Cardiac fibroblast (primary cell): ENCODE data around the gene TIMP2.
A peak's percentile ranks its signal among the peaks of the same experiment; 100 is the strongest.

Experiments
- DNase-seq, 2 donors: peaks; one replicate each; pipeline versions ENCODE4 v3.0.0 to v3.0.0-alpha.2; 2010; ENCODE audit warnings: low read depth in 2 of 2
- H3K4me3 ChIP-seq, 2 donors: replicated peaks in 1 of 2; 1 replicate in 1 of 2; 2 replicates in 1 of 2; pipeline ENCODE4 v1.5.1; 2011; ENCODE audit warnings: low read depth in 2 of 2, low read length in 2 of 2, mild to moderate bottlenecking in 2 of 2, moderate library complexity in 1 of 2
- TF ChIP-seq, protein P1 (sequence below): IDR thresholded peaks from one replicate; pipeline ENCODE4 v1.5.1; 2011; ENCODE audit warnings: low read depth, mild to moderate bottlenecking, low read length, inconsistent platforms

TIMP2 gene

DNA sequence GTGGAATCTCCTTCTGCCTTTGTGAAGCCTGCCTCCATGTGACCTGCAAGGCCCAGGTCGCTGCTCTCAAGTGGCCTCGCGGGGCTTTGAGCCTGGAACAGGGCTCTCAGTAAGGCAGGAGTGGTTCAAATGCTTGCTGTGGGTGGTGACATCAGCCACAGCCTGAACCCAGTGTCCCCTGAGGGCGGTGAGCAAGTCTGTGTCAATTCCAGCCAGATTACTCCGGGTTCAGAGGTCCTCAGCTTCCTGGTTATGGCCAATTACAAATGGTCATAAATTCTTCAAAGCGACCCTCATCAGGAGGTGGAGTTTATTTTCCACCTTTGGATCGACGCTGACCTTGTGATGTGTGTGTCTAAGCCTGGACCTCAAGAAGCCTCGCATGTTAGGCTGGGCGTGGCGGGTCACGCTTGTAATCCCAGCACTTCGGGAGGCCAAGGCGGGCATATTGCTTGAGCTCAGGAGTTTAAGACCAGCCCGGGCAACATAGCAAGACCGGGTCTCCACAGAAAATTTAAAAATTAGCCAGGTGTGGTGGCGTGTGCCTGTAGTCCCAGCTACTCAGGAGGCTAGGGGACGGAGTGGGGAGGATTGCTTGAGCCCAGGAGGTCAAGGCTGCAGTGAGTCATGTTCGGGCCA lies 37.3 kb upstream of the TIMP2 start:
- TF ChIP-seq, protein P1, sequence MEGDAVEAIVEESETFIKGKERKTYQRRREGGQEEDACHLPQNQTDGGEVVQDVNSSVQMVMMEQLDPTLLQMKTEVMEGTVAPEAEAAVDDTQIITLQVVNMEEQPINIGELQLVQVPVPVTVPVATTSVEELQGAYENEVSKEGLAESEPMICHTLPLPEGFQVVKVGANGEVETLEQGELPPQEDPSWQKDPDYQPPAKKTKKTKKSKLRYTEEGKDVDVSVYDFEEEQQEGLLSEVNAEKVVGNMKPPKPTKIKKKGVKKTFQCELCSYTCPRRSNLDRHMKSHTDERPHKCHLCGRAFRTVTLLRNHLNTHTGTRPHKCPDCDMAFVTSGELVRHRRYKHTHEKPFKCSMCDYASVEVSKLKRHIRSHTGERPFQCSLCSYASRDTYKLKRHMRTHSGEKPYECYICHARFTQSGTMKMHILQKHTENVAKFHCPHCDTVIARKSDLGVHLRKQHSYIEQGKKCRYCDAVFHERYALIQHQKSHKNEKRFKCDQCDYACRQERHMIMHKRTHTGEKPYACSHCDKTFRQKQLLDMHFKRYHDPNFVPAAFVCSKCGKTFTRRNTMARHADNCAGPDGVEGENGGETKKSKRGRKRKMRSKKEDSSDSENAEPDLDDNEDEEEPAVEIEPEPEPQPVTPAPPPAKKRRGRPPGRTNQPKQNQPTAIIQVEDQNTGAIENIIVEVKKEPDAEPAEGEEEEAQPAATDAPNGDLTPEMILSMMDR: no peak
- peak in 1 of 2 donors; percentile 62 for DNase-seq
- H3K4me3 ChIP-seq: no peak overlapping the region

DNA sequence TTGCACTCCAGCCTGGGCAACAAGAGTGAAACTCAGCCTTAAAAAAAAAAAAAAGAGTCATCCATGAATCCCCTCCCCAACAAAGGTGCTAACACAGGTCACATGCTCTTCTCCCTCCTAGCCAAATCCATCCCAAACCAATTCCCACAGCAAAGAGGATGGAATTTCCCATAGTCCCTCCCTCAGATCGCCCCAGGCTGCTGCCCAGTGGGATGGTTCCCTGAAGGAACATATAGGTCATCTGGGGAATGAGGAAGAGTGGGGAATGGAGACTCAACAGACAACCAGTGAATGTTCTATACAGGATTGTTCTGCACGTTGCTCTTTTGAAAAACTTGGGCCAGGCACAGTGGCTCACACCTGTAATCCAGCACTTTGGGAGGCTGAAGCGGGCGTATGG lies 36.4 kb upstream of the TIMP2 start:
- TF ChIP-seq, protein P1: no peak
- no peak overlapping the region for H3K4me3 ChIP-seq
- DNase-seq: no peak

DNA sequence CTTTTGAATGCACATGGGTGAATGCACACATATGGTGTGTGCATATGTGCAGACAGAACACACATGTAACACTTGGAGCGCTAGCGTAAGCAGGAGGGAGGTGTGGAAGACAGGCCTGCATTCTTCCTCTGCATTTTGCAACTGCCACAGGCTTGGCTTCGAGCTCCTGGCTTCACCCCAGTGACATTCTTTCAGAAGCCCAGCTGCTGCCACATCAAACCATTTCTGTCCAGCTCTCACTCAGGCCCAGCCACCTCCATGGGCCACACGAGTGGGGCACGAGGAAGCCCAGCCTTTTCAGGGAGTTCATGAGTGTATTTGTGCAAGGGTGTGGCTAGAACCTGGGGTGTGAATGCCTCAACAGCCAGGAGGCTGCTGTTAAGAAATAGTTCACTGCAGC lies 35.7 kb upstream of the TIMP2 start:
- DNase-seq: peak in 1 of 2 donors; percentile 74

DNA sequence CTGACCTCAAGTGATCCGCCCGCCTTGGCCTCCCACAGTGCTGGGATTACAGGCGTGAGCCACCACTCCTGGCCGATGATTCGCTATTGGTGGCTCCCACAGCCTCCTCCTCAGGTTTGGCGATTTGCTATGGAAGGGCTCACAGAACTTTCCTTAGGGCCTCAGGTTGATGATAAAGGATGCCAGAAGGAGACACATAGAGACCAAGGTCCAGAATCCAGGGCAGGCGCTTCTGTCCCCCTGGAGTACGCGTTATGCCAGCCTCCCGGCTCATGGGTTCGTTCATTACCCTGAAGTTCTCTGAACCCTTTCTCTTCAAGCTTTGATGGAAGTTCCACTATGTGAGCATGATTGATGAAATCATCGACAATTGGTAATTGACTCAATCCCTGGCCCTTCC lies 34.6 kb upstream of the TIMP2 start:
- TF ChIP-seq, protein P1: no peak
- H3K4me3 ChIP-seq: no peak overlapping the region
- no peak for DNase-seq

More for the DNA sequence above, 35.7 kb upstream of the TIMP2 start:
- TF ChIP-seq, protein P1: no peak
- no peak overlapping the region for H3K4me3 ChIP-seq

DNA sequence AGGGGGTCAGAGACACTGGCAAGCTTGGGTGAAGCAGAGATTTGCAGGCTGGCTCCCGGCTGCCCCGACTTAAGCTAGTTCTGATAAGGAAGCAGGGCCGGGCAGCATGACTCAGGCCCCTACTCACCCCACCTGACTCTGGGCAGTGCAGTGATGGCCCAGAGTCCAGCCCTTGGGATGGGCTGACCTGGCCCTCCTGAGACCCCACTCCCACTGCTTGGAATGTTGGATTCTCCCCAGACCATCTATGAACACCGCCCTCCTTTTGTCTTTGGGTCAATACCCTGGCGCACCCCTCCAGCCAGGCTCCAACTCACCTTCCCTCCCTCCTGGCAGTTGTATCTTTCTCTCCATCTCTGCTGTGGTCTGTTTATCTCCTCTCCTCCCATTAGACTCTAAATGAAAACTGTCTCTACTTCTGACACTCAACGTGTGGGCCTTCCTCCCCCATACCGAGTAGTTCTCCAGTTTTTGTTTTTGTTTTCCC lies 33.5 kb upstream of the TIMP2 start:
- H3K4me3 ChIP-seq: no peak overlapping the region
- TF ChIP-seq, protein P1: no peak
- peak in 1 of 2 donors; percentile 42 for DNase-seq

- H3K4me3 ChIP-seq: no peak overlapping the region
- TF ChIP-seq, protein P1: no peak
- peak; percentile 57 to 68 for DNase-seq
These were observed 31.9 kb upstream of the TIMP2 start for GRCh38 chr17:78957128-78957527.

- DNase-seq: no peak
- H3K4me3 ChIP-seq: no peak overlapping the region
- TF ChIP-seq, protein P1: no peak
These were observed 31.1 kb upstream of the TIMP2 start for GRCh38 chr17:78956254-78956653.
